GM23248 (cell line): ENCODE results near the gene AHRR. TPM values are rescaled to one million over a fixed set of nuclear protein-coding genes. Genes with fewer than 3 reads are reported as not detected.
A peak's percentile ranks its signal among the peaks of the same experiment; 100 is the strongest.

Experiments
- DNase-seq: peaks from one replicate; pipeline ENCODE4 v3.0.0-alpha.2; 2015
- H2AFZ ChIP-seq: fragments of 200-600 bp; sonication (generic); 2 replicates; pipeline ENCODE4 v1.6.1; 2016; ENCODE audit warnings: antibody characterized with exemption
- H3F3A ChIP-seq: fragments of 200-600 bp; sonication (generic); 2 replicates; pipeline ENCODE4 v1.6.1; 2016; ENCODE audit warnings: mild to moderate bottlenecking, antibody characterized with exemption, mixed run types; ENCODE audit not compliant: insufficient read depth
- H3K27ac ChIP-seq: fragments of 200-600 bp; sonication (generic); 2 replicates; pipeline ENCODE4 v1.5.1; 2016; ENCODE audit warnings: mild to moderate bottlenecking
- H3K27me3 ChIP-seq: fragments of 200-600 bp; sonication (generic); replicated peaks from 2 replicates; pipeline ENCODE4 v1.6.1; 2016; ENCODE audit warnings: mild to moderate bottlenecking; ENCODE audit not compliant: insufficient read depth
- H3K36me3 ChIP-seq: fragments of 200-600 bp; sonication (generic); 2 replicates; pipeline ENCODE4 v1.6.1; 2016; ENCODE audit warnings: low read depth, mild to moderate bottlenecking
- H3K4me1 ChIP-seq: fragments of 200-600 bp; sonication (generic); 2 replicates; pipeline ENCODE4 v1.6.1; 2016; ENCODE audit warnings: mild to moderate bottlenecking; ENCODE audit not compliant: insufficient read depth
- H3K4me2 ChIP-seq: fragments of 200-600 bp; sonication (generic); one replicate; pipeline ENCODE4 v1.6.1; 2016; ENCODE audit warnings: mild to moderate bottlenecking; ENCODE audit not compliant: unreplicated experiment
- H3K4me3 ChIP-seq: fragments of 200-600 bp; sonication (generic); 2 replicates; pipeline ENCODE4 v1.5.1; 2016; ENCODE audit warnings: mild to moderate bottlenecking
- H3K79me2 ChIP-seq: fragments of 200-600 bp; sonication (generic); 2 replicates; pipeline ENCODE4 v1.6.1; 2016; ENCODE audit warnings: mild to moderate bottlenecking; ENCODE audit not compliant: insufficient read depth
- H3K9ac ChIP-seq: fragments of 200-600 bp; sonication (generic); 2 replicates; pipeline ENCODE4 v1.6.1; 2016; ENCODE audit warnings: mild to moderate bottlenecking
- H3K9me2 ChIP-seq: fragments of 200-600 bp; sonication (generic); 2 replicates; pipeline ENCODE4 v1.6.1; 2016; ENCODE audit warnings: mixed run types, mild to moderate bottlenecking, moderate library complexity; ENCODE audit not compliant: insufficient read depth
- H3K9me3 ChIP-seq: fragments of 200-600 bp; sonication (generic); one replicate; pipeline ENCODE4 v1.6.1; 2017; ENCODE audit warnings: low read depth
- H4K20me1 ChIP-seq: fragments of 200-600 bp; sonication (generic); 2 replicates; pipeline ENCODE4 v1.6.0; 2016; ENCODE audit not compliant: insufficient read depth
- EZH2 ChIP-seq: fragments of 200-600 bp; sonication (generic); IDR thresholded peaks from 2 replicates; pipeline ENCODE4 v1.6.1; 2018; ENCODE audit warnings: antibody characterized with exemption, mild to moderate bottlenecking; ENCODE audit not compliant: insufficient read depth, poor library complexity, severe bottlenecking
- EZH2phosphoT487 ChIP-seq: fragments of 200-600 bp; sonication (generic); IDR thresholded peaks from 2 replicates; pipeline ENCODE4 v1.6.1; 2018; ENCODE audit warnings: antibody characterized with exemption, moderate library complexity, mild to moderate bottlenecking, low read depth; ENCODE audit not compliant: insufficient read depth
- WGBS, 2 experiments: methylation state at CpG; one replicate each; pipeline ENCODE4 v1.1.6; 2015 to 2017; ENCODE audit warnings: low lambda C conversion rate in 2 of 2, low coverage in 1 of 2; ENCODE audit errors: missing lambda C conversion rate in 2 of 2; 5-methylcytosine and 5-hydroxymethylcytosine counted together
- in situ Hi-C: fragments of 300-500 bp; cut with MboI; formaldehyde crosslinking; loops from 2 replicates; pipeline ENCODE4 v1.15.0; 2020
- polyA plus RNA-seq: library from polyadenylated mRNA; unstranded; fragments of >200 nt; fragmentation: Nextera tagmentation; extraction: Ambion mirVana; gene quantifications from 2 replicates; pipeline ENCODE4 v1.2.1, GENCODE V29; 2016
- total RNA-seq: library from RNA; depleted of rRNA; stranded (reverse); fragments of >200 nt; shearing (Covaris generic); gene quantifications from 2 replicates; pipeline ENCODE4 v1.2.3, GENCODE V29; 2014

AHRR gene
- total and polyA plus RNA-seq, 2 experiments from 2014 or later, result 13.2 to 33.7 TPM

GRCh38 chr5:445591-445990, 124.1 kb downstream of the AHRR start:
- H3K36me3 ChIP-seq, result peaks cover 17% of the 10 kb centered on the region; the same call in 1 of the 2 replicates
- H3K79me2 ChIP-seq, result peaks cover 70% of the 10 kb centered on the region
- WGBS, 2 experiments, result 93% methylated on average over 10 of the region's 10 CpGs

DNA sequence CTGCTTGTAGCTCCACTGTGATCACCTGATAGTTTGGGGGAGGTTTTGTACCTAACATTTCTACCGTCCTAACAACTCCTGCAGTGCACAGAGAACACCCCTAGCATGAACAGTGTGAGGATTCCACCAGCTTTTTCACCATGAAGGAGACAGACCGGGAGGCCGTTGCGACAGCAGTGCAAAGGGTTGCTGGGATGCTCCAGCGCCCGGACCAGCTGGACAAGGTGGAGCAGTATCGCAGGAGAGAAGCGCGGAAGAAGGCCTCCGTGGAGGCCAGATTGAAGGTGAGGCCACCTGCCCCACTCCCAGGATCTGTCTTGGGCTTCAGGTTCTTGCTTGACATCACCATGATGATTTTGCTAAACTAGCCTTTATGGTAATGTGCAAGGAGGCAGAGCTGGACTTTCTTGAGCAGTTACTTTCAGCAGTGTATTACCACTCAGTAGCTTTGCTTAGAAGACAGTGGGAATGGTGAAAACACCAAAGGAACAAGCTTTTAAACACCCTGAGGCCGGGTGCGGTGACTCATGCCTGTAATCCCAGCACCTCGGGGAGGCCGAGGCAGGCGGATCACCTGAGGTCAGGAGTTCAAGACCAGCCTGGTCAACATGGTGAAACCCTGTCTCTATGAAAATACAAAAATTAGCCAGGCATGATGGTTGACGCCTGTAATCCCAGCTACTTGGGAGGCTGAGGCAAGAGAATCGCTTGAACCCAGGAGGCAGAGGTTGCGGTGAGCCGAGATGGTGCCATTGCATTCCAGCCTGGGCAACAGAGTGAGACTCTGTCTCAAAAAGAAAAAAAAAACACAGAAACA, 124.8 kb downstream of the AHRR start:
- Histone ChIP-seq H3K9ac (no peak overlapping the region), H3K9me2 (no peaks in the 10 kb centered on the region), H3K27me3 (no peaks in the 10 kb centered on the region), H4K20me1 (no peaks in the 10 kb centered on the region), H2AFZ (no peak overlapping the region), H3K4me2 (no peak overlapping the region), H3K36me3 (peaks cover 21% of the 10 kb centered on the region), H3K4me1 (peaks cover 9% of the 10 kb centered on the region), H3K9me3 (no peaks in the 10 kb centered on the region), H3K79me2 (peaks cover 76% of the 10 kb centered on the region), H3K27ac (no peak overlapping the region), H3F3A (no peaks in the 10 kb centered on the region), H3K4me3 (no peak overlapping the region)
- no peak for DNase-seq
- 83 to 85% methylated on average over 19 of the region's 19 CpGs for WGBS, 2 experiments
- in situ Hi-C loops, result no loop called here
- TF ChIP-seq EZH2 (no peak), EZH2phosphoT487 (no peak)

More at GRCh38 chr5:445591-445990, 124.1 kb downstream of the AHRR start:
- in situ Hi-C loops, result no loop called here
- Histone ChIP-seq H3K4me3 (no peak overlapping the region), H4K20me1 (no peaks in the 10 kb centered on the region), H3K27me3 (no peaks in the 10 kb centered on the region), H2AFZ (no peak overlapping the region), H3K9me3 (no peaks in the 10 kb centered on the region), H3K4me2 (no peak overlapping the region), H3F3A (0 out of 2 replicates have a peak, but pooled peaks cover 3% of the 10 kb centered on the region), H3K27ac (no peak overlapping the region), H3K9ac (no peak overlapping the region), H3K9me2 (no peaks in the 10 kb centered on the region), H3K4me1 (peaks cover 9% of the 10 kb centered on the region)
- TF ChIP-seq EZH2phosphoT487 (no peak), EZH2 (no peak)
- DNase-seq, result no peak

DNA sequence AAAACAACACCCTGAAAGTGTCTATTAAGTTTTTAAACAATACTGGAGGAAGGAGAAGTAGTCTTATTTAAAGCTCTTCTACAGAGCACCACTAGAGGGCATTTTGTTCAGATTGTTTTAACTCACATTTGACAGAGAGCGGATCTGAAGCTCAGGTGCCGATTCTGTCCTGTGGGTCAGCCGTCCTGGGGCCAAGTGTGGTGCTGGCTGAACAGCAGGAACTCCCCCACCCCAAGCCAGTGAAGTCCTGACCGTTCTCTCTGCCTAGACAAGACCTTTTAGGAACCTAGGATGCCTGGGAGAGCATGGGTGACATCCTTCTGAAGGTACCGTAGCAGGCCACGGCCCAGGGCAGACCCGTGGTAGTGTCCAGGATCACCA, 125.4 kb downstream of the AHRR start:
- peaks cover 27% of the 10 kb centered on the region for H3K36me3 ChIP-seq
- peak; percentile 67 for DNase-seq
- H3F3A ChIP-seq, result no peaks in the 10 kb centered on the region
- H3K79me2 ChIP-seq, result peaks cover 79% of the 10 kb centered on the region
- H3K9me3 ChIP-seq, result no peaks in the 10 kb centered on the region
- in situ Hi-C loops, result no loop called here
- H3K27me3 ChIP-seq, result no peaks in the 10 kb centered on the region
- TF ChIP-seq EZH2 (no peak), EZH2phosphoT487 (no peak)
- no peak overlapping the region for H3K4me2 ChIP-seq
- H3K27ac ChIP-seq, result no peak overlapping the region
- 51 to 57% methylated on average over 7 of the region's 7 CpGs for WGBS, 2 experiments
- H3K9me2 ChIP-seq, result no peaks in the 10 kb centered on the region
- H4K20me1 ChIP-seq, result no peaks in the 10 kb centered on the region
- H3K4me1 ChIP-seq, result peaks cover 6% of the 10 kb centered on the region
- no peak overlapping the region for H3K9ac ChIP-seq
- H3K4me3 ChIP-seq, result no peak overlapping the region
- H2AFZ ChIP-seq, result no peak overlapping the region

DNA sequence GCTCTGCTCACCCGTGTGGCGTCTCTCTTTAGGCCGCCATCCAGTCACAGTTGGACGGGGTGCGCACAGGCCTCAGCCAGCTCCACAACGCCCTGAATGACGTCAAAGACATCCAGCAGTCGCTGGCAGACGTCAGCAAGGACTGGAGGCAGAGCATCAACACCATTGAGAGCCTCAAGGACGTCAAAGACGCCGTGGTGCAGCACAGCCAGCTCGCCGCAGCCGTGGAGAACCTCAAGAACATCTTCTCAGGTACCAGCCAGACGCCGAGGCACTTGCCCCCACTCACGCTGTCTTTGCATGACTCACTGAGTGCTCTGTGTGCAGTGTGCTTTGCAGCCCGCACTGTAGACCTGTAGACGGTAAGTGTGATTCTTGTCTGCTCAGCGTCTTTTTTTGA, 126.0 kb downstream of the AHRR start:
- H3K36me3 ChIP-seq, result peaks cover 34% of the 10 kb centered on the region
- H3K9me2 ChIP-seq, result no peaks in the 10 kb centered on the region

More for the DNA sequence above, 126.0 kb downstream of the AHRR start:
- Histone ChIP-seq H3K4me3 (no peak overlapping the region), H4K20me1 (no peaks in the 10 kb centered on the region), H3K79me2 (peaks cover 79% of the 10 kb centered on the region), H2AFZ (no peak overlapping the region), H3K27me3 (no peaks in the 10 kb centered on the region), H3K27ac (no peak overlapping the region), H3K4me2 (no peak overlapping the region), H3F3A (no peaks in the 10 kb centered on the region), H3K9me3 (peaks cover 3% of the 10 kb centered on the region), H3K4me1 (peaks cover 3% of the 10 kb centered on the region; the same call in 1 of the 2 replicates), H3K9ac (no peak overlapping the region)
- no peak for DNase-seq
- WGBS, 2 experiments, result 88 to 91% methylated on average over 21 of the region's 21 CpGs
- TF ChIP-seq EZH2, result no peak
- no peak for TF ChIP-seq EZH2phosphoT487
- in situ Hi-C loops, result no loop called here
